Endothelial cell of umbilical vein (primary cell): Measurements from ENCODE around the gene SURF1. TPM values are rescaled to one million over a fixed set of nuclear protein-coding genes. Genes with fewer than 3 reads are reported as not detected.

Source experiments
- BruUV-seq: library from RNA; stranded (reverse); fragments of 400-500 nt; replicated peaks from 2 replicates; lab custom pipeline; 2021; lab: Mats Ljungman, UMichigan
- CTCF ChIA-PET: fragments of 300-600, 350-600 bp; sonication (Branson Sonifier 250); formaldehyde crosslinking; loops from one replicate; lab custom pipeline; 2021; ENCODE audit warnings: antibody characterized with exemption, inconsistent platforms; lab: Charles Lee
- POLR2A ChIA-PET: fragments of 300-600, 350-600 bp; sonication (Branson Sonifier 250); formaldehyde crosslinking; loops from one replicate; lab custom pipeline; 2021; ENCODE audit warnings: antibody characterized with exemption, inconsistent platforms; lab: Charles Lee
- DNase-seq: peaks from one replicate; pipeline ENCODE4 v3.0.0-alpha.2; 2011; ENCODE audit warnings: low read depth, low spot score
- FAIRE-seq: peaks from 2 replicates; lab custom pipeline; 2011; peaks lifted over from hg19 to GRCh38; lab: Jason Lieb, UNC
- H2AFZ ChIP-seq: 2 replicates; pipeline ENCODE4 v1.6.0; 2012; ENCODE audit warnings: low read depth, low read length, control low read depth, inconsistent platforms
- H3K27ac ChIP-seq: 2 replicates; pipeline ENCODE4 v1.5.1; 2011; ENCODE audit warnings: low read depth, mild to moderate bottlenecking, control low read depth, low read length, moderate library complexity; ENCODE audit not compliant: insufficient read depth
- H3K27me3 ChIP-seq, 2 experiments: 2 replicates each; pipeline versions ENCODE4 v1.6.0 to v1.6.1; 2011; ENCODE audit warnings: low read length in 2 of 2, mixed read lengths in 1 of 2; ENCODE audit not compliant: control insufficient read depth in 2 of 2, insufficient read depth in 2 of 2
- H3K36me3 ChIP-seq, 2 experiments: 2 replicates in 1 of 2; 3 replicates in 1 of 2; pipeline ENCODE4 v1.5.1; 2011; ENCODE audit warnings: low read length in 2 of 2, mild to moderate bottlenecking in 1 of 2, moderate library complexity in 1 of 2; ENCODE audit not compliant: control insufficient read depth in 2 of 2, insufficient read depth in 2 of 2; ENCODE audit errors: extremely low read depth in 1 of 2
- H3K4me1 ChIP-seq: 3 replicates; pipeline ENCODE4 v1.5.1; 2011; ENCODE audit warnings: mild to moderate bottlenecking, low read length; ENCODE audit not compliant: control insufficient read depth, insufficient read depth; ENCODE audit errors: extremely low read depth
- H3K4me2 ChIP-seq: 2 replicates; pipeline ENCODE4 v1.6.1; 2011; ENCODE audit warnings: low read length, control low read depth, mixed read lengths; ENCODE audit not compliant: insufficient read depth
- H3K4me3 ChIP-seq, 3 experiments: fragments of 200-600 bp in 1 of 3; sonication (generic), shearing (Covaris generic) in 1 of 3; replicated peaks in 1 of 3; 2 replicates each; pipeline ENCODE4 v1.5.1; 2011 to 2016; ENCODE audit warnings: control low read depth in 3 of 3, low read length in 3 of 3, mild to moderate bottlenecking in 2 of 3, inconsistent platforms in 1 of 3, low read depth in 1 of 3, moderate library complexity in 1 of 3; ENCODE audit not compliant: insufficient read depth in 1 of 3
- H3K79me2 ChIP-seq: 2 replicates; pipeline ENCODE4 v1.6.0; 2012; ENCODE audit warnings: low read length, inconsistent platforms; ENCODE audit not compliant: control insufficient read depth, insufficient read depth
- H3K9ac ChIP-seq: replicated peaks from 2 replicates; pipeline ENCODE3; 2011; ENCODE audit warnings: low read length, control low read depth; ENCODE audit not compliant: insufficient read depth; ENCODE audit errors: extremely low read depth
- H3K9me1 ChIP-seq: replicated peaks from 3 replicates; pipeline ENCODE4 v1.6.0; 2011; ENCODE audit warnings: mild to moderate bottlenecking, low read length; ENCODE audit not compliant: control insufficient read depth, insufficient read depth; ENCODE audit errors: extremely low read depth
- H3K9me3 ChIP-seq: replicated peaks from 2 replicates; pipeline ENCODE4 v1.5.1; 2012; ENCODE audit warnings: low read length, inconsistent platforms; ENCODE audit not compliant: control insufficient read depth, insufficient read depth
- H4K20me1 ChIP-seq: replicated peaks from 2 replicates; pipeline ENCODE3; 2011; ENCODE audit warnings: mild to moderate bottlenecking, low read length; ENCODE audit not compliant: control insufficient read depth, insufficient read depth; ENCODE audit errors: extremely low read depth
- EZH2 ChIP-seq: IDR thresholded peaks from 2 replicates; pipeline ENCODE4 v1.6.1; 2012; ENCODE audit warnings: borderline replicate concordance, low read depth, mild to moderate bottlenecking, moderate library complexity, low read length, inconsistent platforms; ENCODE audit not compliant: severe bottlenecking
- FOS ChIP-seq: IDR thresholded peaks from 2 replicates; pipeline ENCODE4 v1.6.1; 2011; ENCODE audit warnings: mild to moderate bottlenecking, low read length, moderate library complexity, borderline replicate concordance; ENCODE audit not compliant: insufficient read depth
- GATA2 ChIP-seq: IDR thresholded peaks from 2 replicates; pipeline ENCODE4 v1.7.0; 2011; ENCODE audit warnings: low read depth, mild to moderate bottlenecking, moderate library complexity, mixed read lengths, low read length; ENCODE audit not compliant: insufficient read length, insufficient read depth
- JUN ChIP-seq: IDR thresholded peaks from 2 replicates; pipeline ENCODE4 v1.6.1; 2011; ENCODE audit warnings: borderline replicate concordance, low read depth; ENCODE audit not compliant: insufficient read length, insufficient read depth
- MAX ChIP-seq: IDR thresholded peaks from 2 replicates; pipeline ENCODE4 v1.6.1; 2011; ENCODE audit not compliant: insufficient read depth, insufficient read length
- MYC ChIP-seq: IDR thresholded peaks from one replicate; pipeline ENCODE4 v1.6.1; 2011; ENCODE audit warnings: mild to moderate bottlenecking, low read depth, low read length
- POLR2A ChIP-seq: IDR thresholded peaks from 2 replicates; pipeline ENCODE4 v1.6.1; 2012; ENCODE audit warnings: low read depth, mild to moderate bottlenecking, control low read depth, low read length
- POLR2AphosphoS5 ChIP-seq: IDR thresholded peaks from 2 replicates; pipeline ENCODE4 v1.6.1; 2012; ENCODE audit warnings: low read depth, mild to moderate bottlenecking, control low read depth, low read length, moderate library complexity; ENCODE audit not compliant: insufficient read depth
- dilution Hi-C: fragments of 300-500 bp; cut with MboI; formaldehyde crosslinking; loops from one replicate; pipeline ENCODE4 v1.15.0; 2019; ENCODE audit warnings: low sequenced_read_pairs; ENCODE audit not compliant: extremely low pct_ligation_motif_present
- intact Hi-C: fragments of 100-400 bp; cut with micrococcal nuclease; formaldehyde crosslinking; loops from one replicate; pipeline ENCODE4 v1.10.0; 2022
- polyA plus RNA-seq, 4 experiments: library from polyadenylated mRNA; depleted of rRNA in 3 of 4; stranded (reverse) in 3 of 4; unstranded in 1 of 4; fragments of >200 nt; gene quantifications; 2 replicates each; pipeline versions ENCODE4 v1.2.1 to v1.2.3, GENCODE V29; 2011 to 2012; ENCODE audit warnings: missing spikeins in 1 of 4
- total RNA-seq: library from RNA; stranded (reverse); gene quantifications from 2 replicates; pipeline ENCODE4 v1.2.3, GENCODE V29; 2021

SURF1 gene
- total and polyA plus RNA-seq, 2 donors (not counting 3 experiments of a cell fraction or from before 2014, with no cell fraction given): 22.8 to 27.1 TPM

- TF ChIP-seq EZH2 (no peak), POLR2AphosphoS5 (no peak), POLR2A (no peak), GATA2 (no peak)
- DNase-seq (no peak), FAIRE-seq (no peak)
- no TSS peak for BruUV-seq
- H2AFZ ChIP-seq: no peak overlapping the region
- H4K20me1 ChIP-seq: peaks cover 2% of the 10 kb centered on the region
- H3K27me3 ChIP-seq: no peaks in the 10 kb centered on the region
- intact Hi-C loops (no loop called here), dilution Hi-C loops (no loop called here)
- POLR2A ChIA-PET: interaction anchor here (1.0 kb wide), 1 partner anchor 87 kb away, joined by 5 read pairs; the partner anchor contains the start of gene CACFD1
- no peak overlapping the region for H3K4me2 ChIP-seq
- peaks cover 7 to 30% of the 10 kb centered on the region in 2 experiments for H3K36me3 ChIP-seq
- no peak overlapping the region for H3K27ac ChIP-seq
- no peak overlapping the region for H3K4me3 ChIP-seq
- peaks cover 26% of the 10 kb centered on the region for H3K4me1 ChIP-seq
- CTCF ChIA-PET: interaction anchor here (1.0 to 1.4 kb wide), 3 partner anchors 9 to 16 kb away, joined by 3 to 5 read pairs (median 4); no protein-coding TSS in a partner anchor
- no peaks in the 10 kb centered on the region for H3K9me1 ChIP-seq
- H3K79me2 ChIP-seq: peaks cover 87% of the 10 kb centered on the region
- no peaks in the 10 kb centered on the region for H3K9me3 ChIP-seq
- no peak overlapping the region for H3K9ac ChIP-seq
Observed at GRCh38 chr9:133372144-133372543, 15.9 kb upstream of the SURF1 start.

GRCh38 chr9:133371261-133371711 lies 15.0 kb upstream of the SURF1 start:
- no peak overlapping the region for H3K9ac ChIP-seq

More at GRCh38 chr9:133371261-133371711, 15.0 kb upstream of the SURF1 start:
- H3K9me3 ChIP-seq: no peaks in the 10 kb centered on the region
- no peaks in the 10 kb centered on the region for H3K27me3 ChIP-seq
- no peak overlapping the region for H3K4me2 ChIP-seq
- dilution Hi-C loops (no loop called here), intact Hi-C loops (no loop called here)
- peaks cover 95% of the 10 kb centered on the region for H3K79me2 ChIP-seq
- FAIRE-seq: no peak
- H4K20me1 ChIP-seq: peaks cover 2% of the 10 kb centered on the region
- DNase-seq: no peak
- no peak overlapping the region for H2AFZ ChIP-seq
- peaks cover 7 to 39% of the 10 kb centered on the region in 2 experiments for H3K36me3 ChIP-seq
- no peaks in the 10 kb centered on the region for H3K9me1 ChIP-seq
- BruUV-seq: no TSS peak
- H3K4me1 ChIP-seq: peaks cover 20% of the 10 kb centered on the region
- H3K4me3 ChIP-seq: no peak overlapping the region
- ChIA-PET CTCF (interaction anchor here (1.1 kb wide), 1 partner anchor 16 kb away, joined by 5 read pairs; no protein-coding TSS in a partner anchor), POLR2A (interaction anchor here (1.0 kb wide), 1 partner anchor 23 kb away, joined by 4 read pairs; the partner anchor contains the start of genes MED22 and RPL7A)
- H3K27ac ChIP-seq: no peak overlapping the region
- TF ChIP-seq EZH2 (no peak), GATA2 (no peak), MAX (no peak), JUN (no peak), FOS (no peak), MYC (no peak)
